Measurements from ENCODE around the gene COBL. TPM values are rescaled to one million over a fixed set of nuclear protein-coding genes. Genes with fewer than 3 reads are reported as not detected.

The COBL gene
- total and polyA plus RNA-seq, 2 of the 4 experiments (the other 2 are of a cell fraction), result under 0.01 TPM; not detected in 1

DNA sequence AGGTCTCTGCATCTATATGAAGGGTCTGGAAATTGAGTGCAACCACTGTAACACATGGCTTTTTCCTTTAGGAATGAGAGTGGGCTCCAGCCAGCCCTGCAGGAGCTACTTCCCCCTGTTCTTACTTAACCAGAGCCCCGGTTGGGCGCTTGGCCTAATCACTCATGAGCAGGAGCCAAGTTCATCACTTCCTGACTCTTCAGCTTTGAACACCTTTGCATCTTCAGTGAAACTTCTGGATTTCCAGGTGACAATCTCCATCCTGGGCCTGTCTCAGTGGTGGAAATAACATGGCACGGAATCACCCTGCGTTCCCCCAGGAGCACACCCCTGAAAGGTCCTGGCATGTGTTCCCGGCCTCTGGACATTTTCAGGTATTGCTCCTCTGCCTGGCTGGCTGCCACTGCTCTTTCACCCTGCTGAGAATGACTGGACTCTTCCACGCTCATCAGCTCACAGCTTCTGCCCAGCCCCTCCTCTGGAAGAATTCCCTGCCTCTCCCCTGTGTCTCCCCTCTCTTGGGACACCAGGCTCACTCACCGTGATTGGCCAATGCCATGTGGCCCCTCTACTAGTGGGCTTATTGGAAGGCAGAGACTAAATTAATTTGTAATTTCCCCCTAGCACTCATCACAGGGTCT lies 304.8 kb downstream of the COBL start:
- Histone ChIP-seq H3K9ac (ENCODE audit: low read depth, low read length) (no peak overlapping the region), H3K27ac (ENCODE audit: insufficient read depth, low read length) (no peak overlapping the region), H2AK5ac (ENCODE audit: low read depth, low read length) (no peak overlapping the region), H3K4ac (ENCODE audit: low read depth, low read length) (no peak overlapping the region), H2BK120ac (ENCODE audit: low read depth, low read length) (no peak overlapping the region), H3K14ac (replicated peaks; ENCODE audit: low read depth, low read length) (no peak overlapping the region), H3K79me1 (ENCODE audit: low read depth in 1 of 2, low read length in 2 of 2) (no peaks in the 10 kb centered on the region), H3K4me2 (ENCODE audit: low read depth, low read length) (no peak overlapping the region), H4K8ac (ENCODE audit: low read depth in 2 of 2, low read length in 2 of 2) (no peak overlapping the region), H2BK15ac (ENCODE audit: low read depth, low read length) (no peak overlapping the region), H2BK5ac (ENCODE audit: low read depth, low read length, poor library complexity, severe bottlenecking) (no peak overlapping the region), H2BK20ac (ENCODE audit: low read depth, low read length) (no peak overlapping the region), H3K23ac (ENCODE audit: low read depth, low read length) (no peak overlapping the region), H4K20me1 (ENCODE audit: insufficient read depth, low read length) (0 out of 2 replicates have a peak, but pooled peaks cover 3% of the 10 kb centered on the region), H3K27me3 (ENCODE audit: control insufficient read depth, insufficient read depth, low read length) (peaks cover 5% of the 10 kb centered on the region; the same call in 1 of the 2 replicates), H2AFZ (replicated peaks; ENCODE audit: low read length, poor library complexity) (no peak overlapping the region), H3K9me1 (ENCODE audit: insufficient read depth, low read length) (no peaks in the 10 kb centered on the region), H2AK9ac (replicated peaks; ENCODE audit: low read depth, low read length, poor library complexity) (no peak overlapping the region), H3K36me3 (ENCODE audit: control insufficient read depth, insufficient read depth, low read length) (no peaks in the 10 kb centered on the region), H4K91ac (ENCODE audit: insufficient read depth, low read depth, low read length) (no peak overlapping the region), H4K5ac (ENCODE audit: low read depth, low read length) (no peak overlapping the region), H3K56ac (ENCODE audit: extremely low read depth, insufficient read depth, low read length) (no peak overlapping the region), H3K9me3 (ENCODE audit: control insufficient read depth, insufficient read depth, low read length) (no peaks in the 10 kb centered on the region), H3K4me1 (ENCODE audit: control insufficient read depth, insufficient read depth, low read length) (no peaks in the 10 kb centered on the region), H3K4me3 (ENCODE audit: insufficient read depth, low read depth, low read length) (no peak overlapping the region), H3K18ac (ENCODE audit: low read depth, low read length) (no peak overlapping the region)
- intact Hi-C loops (cut with micrococcal nuclease) (no loop called here), in situ Hi-C loops (cut with MboI; ENCODE audit: low sequenced_read_pairs) (no loop called here), dilution Hi-C loops (cut with HindIII; ENCODE audit: low sequenced_read_pairs, unreplicated experiment) (no loop called here)
- BruUV-seq (replicated peaks), result no TSS peak
- ChIA-PET POLR2A (ENCODE audit: unreplicated experiment) (no interaction called here), CTCF (interaction anchor here (0.6 kb wide), 1 partner anchor 15 kb away, joined by 3 read pairs; no protein-coding TSS in a partner anchor)
- TF ChIP-seq CHD1 (IDR thresholded peaks at IDR 0.05; ENCODE audit: low read depth, low read length), result no peak
- TF ChIP-seq ELK1 (IDR thresholded peaks at IDR 0.05; ENCODE audit: borderline replicate concordance, low read depth, low read length), result no peak
- no peak for TF ChIP-seq SMC3 (IDR thresholded peaks at IDR 0.05; ENCODE audit: low read depth, low read length)
- no peak for TF ChIP-seq RFX5 (IDR thresholded peaks at IDR 0.05; ENCODE audit: low read depth, low read length)
- no peak for TF ChIP-seq FOS (IDR thresholded peaks at IDR 0.05; ENCODE audit: low read depth, low read length)
- TF ChIP-seq RAD21 (IDR thresholded peaks at IDR 0.05; ENCODE audit: low read length), result no peak
- TF ChIP-seq, protein P1, sequence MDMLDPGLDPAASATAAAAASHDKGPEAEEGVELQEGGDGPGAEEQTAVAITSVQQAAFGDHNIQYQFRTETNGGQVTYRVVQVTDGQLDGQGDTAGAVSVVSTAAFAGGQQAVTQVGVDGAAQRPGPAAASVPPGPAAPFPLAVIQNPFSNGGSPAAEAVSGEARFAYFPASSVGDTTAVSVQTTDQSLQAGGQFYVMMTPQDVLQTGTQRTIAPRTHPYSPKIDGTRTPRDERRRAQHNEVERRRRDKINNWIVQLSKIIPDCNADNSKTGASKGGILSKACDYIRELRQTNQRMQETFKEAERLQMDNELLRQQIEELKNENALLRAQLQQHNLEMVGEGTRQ (IDR thresholded peaks at IDR 0.05; ENCODE audit: low read depth, low read length), result no peak
- no peak for TF ChIP-seq MXI1 (IDR thresholded peaks at IDR 0.05; ENCODE audit: borderline replicate concordance, low read depth, low read length)
- TF ChIP-seq CTCF (conservative IDR thresholded peaks at IDR 0.05; ENCODE audit: low read depth, low read length), result no peak
- DNase-seq (no peak), ATAC-seq (ENCODE audit: low read depth) (no peak)
- 83% methylated on average over 3 of the region's 7 CpGs; no CpG with 5 or more reads in 1 of the 2 experiments for WGBS, 2 experiments (ENCODE audit: extremely low coverage in 2 of 2, insufficient read length in 1 of 2)

All from IMR-90 (cell line).